ENCODE measurements around the gene AKR1C8. TPM values are rescaled to one million over a fixed set of nuclear protein-coding genes. Genes with fewer than 3 reads are reported as not detected.
"Not testable (repeated sequence)": the region's sequence is repeated elsewhere in the genome, so short reads cannot be mapped to it uniquely, and the experiment has no call there.

The AKR1C8 gene
- total RNA-seq, 1 donor from 2014 or later: 0.83 TPM

DNA sequence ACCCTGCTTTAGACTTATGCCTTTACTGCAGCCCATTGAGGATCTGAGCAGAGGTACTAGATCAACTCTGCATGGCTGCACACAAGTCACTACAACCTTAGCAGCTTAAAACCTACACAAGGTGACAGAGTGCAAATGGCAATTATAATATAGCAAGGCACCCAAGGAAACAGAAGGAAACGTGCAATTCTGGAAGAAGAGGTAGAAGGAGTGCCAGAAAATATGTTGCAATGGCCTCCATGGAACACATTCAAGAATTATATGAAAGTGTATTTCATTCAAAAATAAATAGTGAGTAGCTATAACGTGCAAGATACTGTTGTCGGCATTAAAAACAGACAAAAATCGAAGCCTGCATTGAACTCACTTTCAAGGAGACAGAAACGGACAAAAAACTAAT is 2.9 kb upstream of the AKR1C8 start:
- Histone ChIP-seq H3K4me3 (no peak overlapping the region), H3K9me3 (no peaks in the 10 kb centered on the region), H3K4me1 (no peaks in the 10 kb centered on the region), H3K36me3 (no peaks in the 10 kb centered on the region), H3K27ac (no peak overlapping the region), H3K27me3 (ENCODE audit: low read depth) (no peaks in the 10 kb centered on the region)
- no peak for ATAC-seq
- DNase-seq: no peak
- intact Hi-C loops (cut with DNase I): no loop called here
- TF ChIP-seq, protein P1, sequence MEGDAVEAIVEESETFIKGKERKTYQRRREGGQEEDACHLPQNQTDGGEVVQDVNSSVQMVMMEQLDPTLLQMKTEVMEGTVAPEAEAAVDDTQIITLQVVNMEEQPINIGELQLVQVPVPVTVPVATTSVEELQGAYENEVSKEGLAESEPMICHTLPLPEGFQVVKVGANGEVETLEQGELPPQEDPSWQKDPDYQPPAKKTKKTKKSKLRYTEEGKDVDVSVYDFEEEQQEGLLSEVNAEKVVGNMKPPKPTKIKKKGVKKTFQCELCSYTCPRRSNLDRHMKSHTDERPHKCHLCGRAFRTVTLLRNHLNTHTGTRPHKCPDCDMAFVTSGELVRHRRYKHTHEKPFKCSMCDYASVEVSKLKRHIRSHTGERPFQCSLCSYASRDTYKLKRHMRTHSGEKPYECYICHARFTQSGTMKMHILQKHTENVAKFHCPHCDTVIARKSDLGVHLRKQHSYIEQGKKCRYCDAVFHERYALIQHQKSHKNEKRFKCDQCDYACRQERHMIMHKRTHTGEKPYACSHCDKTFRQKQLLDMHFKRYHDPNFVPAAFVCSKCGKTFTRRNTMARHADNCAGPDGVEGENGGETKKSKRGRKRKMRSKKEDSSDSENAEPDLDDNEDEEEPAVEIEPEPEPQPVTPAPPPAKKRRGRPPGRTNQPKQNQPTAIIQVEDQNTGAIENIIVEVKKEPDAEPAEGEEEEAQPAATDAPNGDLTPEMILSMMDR (IDR thresholded peaks at IDR 0.05): no peak

DNA sequence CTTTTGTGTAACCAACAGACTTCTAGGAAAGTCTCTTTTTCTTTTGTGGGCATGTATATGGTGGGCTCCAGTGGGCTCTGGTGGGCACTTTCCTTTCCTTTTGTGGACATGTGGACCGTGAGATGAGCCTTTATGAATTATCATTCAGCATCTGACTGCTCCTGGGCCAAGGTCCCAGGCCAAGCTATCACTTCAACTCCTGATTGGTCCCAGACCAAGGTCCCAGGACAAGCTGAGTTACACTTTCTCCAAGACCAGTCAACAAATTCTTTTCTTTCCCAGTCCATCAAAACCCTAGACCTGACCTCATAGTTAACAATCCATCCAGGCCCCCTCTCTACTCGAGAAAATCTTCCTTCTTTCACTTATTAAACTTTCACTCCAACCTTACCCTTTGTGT is 1.0 kb downstream of the AKR1C8 start:
- ATAC-seq (no peak), DNase-seq (no peak)
- Histone ChIP-seq H3K4me3 (no peak overlapping the region), H3K36me3 (no peaks in the 10 kb centered on the region), H3K9me3 (no peaks in the 10 kb centered on the region), H3K4me1 (no peaks in the 10 kb centered on the region), H3K27ac (no peak overlapping the region), H3K27me3 (ENCODE audit: low read depth) (no peaks in the 10 kb centered on the region)
- intact Hi-C loops (cut with DNase I): no loop called here
- TF ChIP-seq, protein P1 (IDR thresholded peaks at IDR 0.05): no peak

DNA sequence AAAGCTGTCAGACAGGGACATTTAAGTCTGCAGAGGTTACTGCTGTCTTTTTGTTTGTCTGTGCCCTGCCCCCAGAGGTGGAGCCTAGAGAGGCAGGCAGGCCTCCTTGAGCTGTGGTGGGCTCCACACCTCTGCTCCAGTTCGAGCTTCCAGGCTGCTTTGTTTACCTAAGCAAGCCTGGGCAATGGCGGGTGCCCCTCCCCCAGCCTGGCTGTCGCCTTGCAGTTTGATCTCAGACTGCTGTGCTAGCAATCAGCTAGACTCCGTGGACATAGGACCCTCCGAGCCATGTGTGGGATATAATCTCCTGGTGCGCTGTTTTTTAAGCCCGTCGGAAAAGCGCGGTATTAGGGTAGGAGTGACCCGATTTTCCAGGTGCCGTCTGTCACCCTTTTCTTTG is 4.4 kb downstream of the AKR1C8 start:
- H3K36me3 ChIP-seq; H3K27ac ChIP-seq; H3K4me3 ChIP-seq; H3K27me3 ChIP-seq (ENCODE audit: low read depth); ATAC-seq; H3K9me3 ChIP-seq; DNase-seq; intact Hi-C loops (cut with DNase I); H3K4me1 ChIP-seq: not testable (repeated sequence)

DNA sequence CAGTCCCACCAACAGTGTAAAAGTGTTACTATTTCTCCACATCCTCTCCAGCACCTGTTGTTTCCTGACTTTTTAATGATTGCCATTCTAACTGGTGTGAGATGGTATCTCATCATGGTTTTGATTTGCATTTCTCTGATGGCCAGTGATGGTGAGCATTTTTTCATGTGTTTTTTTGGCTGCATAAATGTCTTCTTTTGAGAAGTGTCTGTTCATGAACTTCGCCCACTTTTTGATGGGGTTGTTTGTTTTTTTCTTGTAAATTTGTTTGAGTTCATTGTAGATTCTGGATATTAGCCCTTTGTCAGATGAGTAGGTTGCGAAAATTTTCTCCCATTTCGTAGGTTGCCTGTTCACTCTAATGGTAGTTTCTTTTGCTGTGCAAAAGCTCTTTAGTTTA is 9.4 kb downstream of the AKR1C8 start:
- H3K27ac ChIP-seq; H3K4me3 ChIP-seq; H3K4me1 ChIP-seq; ATAC-seq; H3K9me3 ChIP-seq; H3K27me3 ChIP-seq (ENCODE audit: low read depth); DNase-seq; H3K36me3 ChIP-seq; intact Hi-C loops (cut with DNase I): not testable (repeated sequence)

DNA sequence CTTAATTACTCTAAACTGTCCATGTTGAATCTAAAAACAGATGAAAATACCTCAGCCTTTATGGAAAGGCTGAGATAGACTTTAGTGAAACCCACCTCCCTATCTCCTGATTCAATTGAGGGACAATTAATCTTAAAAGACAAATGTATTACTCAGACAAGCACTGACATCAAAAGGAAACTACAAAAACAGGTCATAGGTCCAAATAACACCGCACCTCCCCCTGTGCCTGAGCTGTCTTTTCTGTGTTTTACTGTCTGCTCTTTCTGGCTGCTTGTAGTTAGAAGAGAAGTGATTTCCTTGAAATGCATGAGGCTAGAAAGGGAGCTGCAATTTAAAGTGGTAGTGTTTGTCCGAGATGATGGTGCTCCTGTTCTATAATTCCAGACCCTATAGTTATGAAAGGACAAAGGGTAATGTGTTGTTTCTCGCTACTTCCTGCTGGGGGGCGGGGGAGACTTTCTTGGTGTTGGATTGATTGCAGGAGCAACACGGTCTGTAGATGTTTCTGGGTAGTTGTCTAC is 16.0 kb downstream of the AKR1C8 start:
- no peak overlapping the region for H3K27ac ChIP-seq
- DNase-seq (no peak), ATAC-seq (no peak)
- intact Hi-C loops (cut with DNase I): no loop called here
- no peaks in the 10 kb centered on the region for H3K27me3 ChIP-seq (ENCODE audit: low read depth)
- H3K9me3 ChIP-seq: peaks cover 22% of the 10 kb centered on the region
- H3K36me3 ChIP-seq: no peaks in the 10 kb centered on the region
- no peak overlapping the region for H3K4me3 ChIP-seq
- TF ChIP-seq, protein P1 (IDR thresholded peaks at IDR 0.05): no peak
- no peaks in the 10 kb centered on the region for H3K4me1 ChIP-seq

DNA sequence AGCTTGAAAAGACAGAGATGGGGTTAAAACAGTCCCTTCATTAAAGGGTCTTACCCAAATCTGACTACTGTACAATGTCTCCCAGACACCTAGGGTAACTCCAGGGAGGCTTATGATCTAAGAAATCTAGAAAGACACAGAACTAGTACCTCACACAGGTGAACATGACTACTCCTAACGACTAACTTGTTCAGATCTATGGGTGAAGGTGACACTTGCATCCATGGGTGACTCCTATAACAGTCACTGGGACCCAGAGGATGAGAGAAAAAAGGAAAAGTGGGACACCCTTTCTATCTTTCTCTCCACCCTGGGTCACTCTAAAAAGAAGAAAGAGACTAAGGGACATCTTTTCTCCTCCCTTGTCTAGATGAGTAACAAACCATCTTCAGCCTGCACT is 19.2 kb downstream of the AKR1C8 start:
- no peak overlapping the region for H3K4me3 ChIP-seq
- H3K36me3 ChIP-seq: no peaks in the 10 kb centered on the region
- peaks cover 28% of the 10 kb centered on the region for H3K9me3 ChIP-seq
- DNase-seq: no peak
- no peak for ATAC-seq
- intact Hi-C loops (cut with DNase I): no loop called here
- no peaks in the 10 kb centered on the region for H3K4me1 ChIP-seq
- TF ChIP-seq, protein P1 (IDR thresholded peaks at IDR 0.05): no peak
- no peak overlapping the region for H3K27ac ChIP-seq
- no peaks in the 10 kb centered on the region for H3K27me3 ChIP-seq (ENCODE audit: low read depth)

DNA sequence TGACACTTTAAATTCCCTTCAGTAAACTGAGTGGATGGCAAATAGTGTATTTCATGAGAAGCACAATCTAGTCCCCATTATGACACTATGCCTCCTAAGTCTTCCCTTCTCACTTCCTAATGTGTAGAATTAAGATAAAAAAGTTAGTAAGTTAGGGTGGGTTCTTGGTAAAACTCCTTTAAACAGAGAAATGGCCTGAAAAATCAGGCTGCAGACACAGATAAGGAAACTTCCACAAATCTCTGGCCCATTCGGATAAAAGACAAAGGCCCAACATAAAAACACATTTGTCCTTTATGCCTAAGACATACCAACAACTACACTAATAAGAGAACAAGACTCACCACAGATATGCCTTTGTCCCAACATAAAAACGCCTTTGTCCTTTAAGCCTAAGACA is 21.5 kb downstream of the AKR1C8 start:
- DNase-seq (no peak), ATAC-seq (no peak)
- no peaks in the 10 kb centered on the region for H3K36me3 ChIP-seq
- TF ChIP-seq, protein P1 (IDR thresholded peaks at IDR 0.05): no peak
- no peak overlapping the region for H3K4me3 ChIP-seq
- no peak overlapping the region for H3K27ac ChIP-seq
- H3K27me3 ChIP-seq (ENCODE audit: low read depth): no peaks in the 10 kb centered on the region
- no peaks in the 10 kb centered on the region for H3K4me1 ChIP-seq
- H3K9me3 ChIP-seq: peaks cover 28% of the 10 kb centered on the region
- intact Hi-C loops (cut with DNase I): no loop called here
